CD14-positive monocyte (primary cell): ENCODE results near the gene OXSR1. TPM values are rescaled to one million over a fixed set of nuclear protein-coding genes. Genes with fewer than 3 reads are reported as not detected.
A peak's percentile ranks its signal among the peaks of the same experiment; 100 is the strongest.

ENCODE experiments used
- DNase-seq, 3 donors: peaks; one replicate each; pipeline ENCODE4 v3.0.0-alpha.2; 2011 to 2022
- H2AFZ ChIP-seq: 2 replicates; pipeline ENCODE4 v1.6.0; 2012; ENCODE audit warnings: mild to moderate bottlenecking, low read depth, low read length, inconsistent platforms; ENCODE audit not compliant: insufficient read depth, poor library complexity, severe bottlenecking
- H3K27ac ChIP-seq, 2 donors: 1 replicate in 1 of 2; 2 replicates in 1 of 2; pipeline ENCODE4 v1.5.1; 2012 to 2013; ENCODE audit warnings: low read length in 2 of 2, control low read depth in 1 of 2, inconsistent platforms in 1 of 2, low read depth in 1 of 2, mild to moderate bottlenecking in 1 of 2
- H3K27me3 ChIP-seq, 2 donors: one replicate each; pipeline versions ENCODE4 v1.6.0 to v1.6.1; 2011 to 2013; ENCODE audit warnings: low read length in 2 of 2; ENCODE audit not compliant: control insufficient read depth in 2 of 2, insufficient read depth in 2 of 2
- H3K36me3 ChIP-seq, 2 donors: replicated peaks in 1 of 2; 1 replicate in 1 of 2; 2 replicates in 1 of 2; pipeline versions ENCODE4 v1.5.1 to v1.6.1; 2012 to 2013; ENCODE audit warnings: low read length in 2 of 2, control low read depth in 1 of 2, inconsistent platforms in 1 of 2, mild to moderate bottlenecking in 1 of 2; ENCODE audit not compliant: insufficient read depth in 2 of 2, control insufficient read depth in 1 of 2
- H3K4me1 ChIP-seq, 2 donors: 1 replicate in 1 of 2; 2 replicates in 1 of 2; pipeline versions ENCODE4 v1.5.1 to v1.6.1; 2012 to 2013; ENCODE audit warnings: low read length in 2 of 2, control low read depth in 1 of 2, inconsistent platforms in 1 of 2, mild to moderate bottlenecking in 1 of 2, moderate library complexity in 1 of 2; ENCODE audit not compliant: insufficient read depth in 2 of 2, control insufficient read depth in 1 of 2
- H3K4me2 ChIP-seq: replicated peaks from 2 replicates; pipeline ENCODE3; 2012; ENCODE audit warnings: low read length, moderate library complexity, mild to moderate bottlenecking; ENCODE audit not compliant: poor library complexity, severe bottlenecking; ENCODE audit errors: extremely low read depth
- H3K4me3 ChIP-seq, 3 experiments: fragments of 200-600 bp in 1 of 3; sonication (generic) in 1 of 3; replicated peaks in 1 of 3; 1 replicate in 2 of 3; 2 replicates in 1 of 3; pipeline ENCODE4 v1.5.1; 2011 to 2013; ENCODE audit warnings: low read length in 3 of 3, mild to moderate bottlenecking in 3 of 3, control low read depth in 2 of 3, low read depth in 2 of 3, inconsistent platforms in 1 of 3, moderate library complexity in 1 of 3
- H3K79me2 ChIP-seq: 2 replicates; pipeline ENCODE4 v1.6.0; 2012; ENCODE audit warnings: mild to moderate bottlenecking, control low read depth, inconsistent platforms, low read length, moderate library complexity; ENCODE audit not compliant: insufficient read depth
- H3K9ac ChIP-seq: 2 replicates; pipeline ENCODE4 v1.6.0; 2017; ENCODE audit warnings: low read length, mild to moderate bottlenecking; ENCODE audit not compliant: insufficient read depth, poor library complexity, severe bottlenecking
- H3K9me3 ChIP-seq, 2 donors: replicated peaks in 1 of 2; 1 replicate in 1 of 2; 2 replicates in 1 of 2; pipeline versions ENCODE4 v1.5.1 to v1.6.1; 2012 to 2013; ENCODE audit warnings: low read length in 2 of 2, control low read depth in 1 of 2; ENCODE audit not compliant: control insufficient read depth in 1 of 2, insufficient read depth in 1 of 2
- H4K20me1 ChIP-seq: 2 replicates; pipeline ENCODE4 v1.6.0; 2012; ENCODE audit warnings: mild to moderate bottlenecking, low read length, control low read depth, moderate library complexity; ENCODE audit not compliant: insufficient read depth
- H3K27ac Mint-ChIP-seq, 7 donors: one replicate each; pipeline ENCODE4 v1.8.0; 2020; ENCODE audit warnings: mild to moderate bottlenecking in 7 of 7, mixed read lengths in 7 of 7, moderate library complexity in 6 of 7, inconsistent platforms in 2 of 7
- H3K27me3 Mint-ChIP-seq, 3 donors: one replicate each; pipeline ENCODE4 v1.8.0; 2021 to 2022; ENCODE audit warnings: low read depth in 3 of 3, mild to moderate bottlenecking in 3 of 3, mixed read lengths in 3 of 3, moderate library complexity in 3 of 3, inconsistent platforms in 1 of 3
- H3K36me3 Mint-ChIP-seq, 2 donors: one replicate each; pipeline ENCODE4 v1.8.0; 2020; ENCODE audit warnings: mixed read lengths in 2 of 2, inconsistent platforms in 1 of 2, mild to moderate bottlenecking in 1 of 2
- H3K4me1 Mint-ChIP-seq: one replicate; pipeline ENCODE4 v1.8.0; 2020; ENCODE audit warnings: mild to moderate bottlenecking, mixed read lengths
- H3K4me3 Mint-ChIP-seq, 2 donors: one replicate each; pipeline ENCODE4 v1.8.0; 2020; ENCODE audit warnings: mild to moderate bottlenecking in 2 of 2, mixed read lengths in 2 of 2, moderate library complexity in 1 of 2
- H3K9me3 Mint-ChIP-seq, 7 donors: one replicate each; pipeline ENCODE4 v1.8.0; 2020 to 2022; ENCODE audit warnings: mixed read lengths in 7 of 7, mild to moderate bottlenecking in 6 of 7, moderate library complexity in 6 of 7, inconsistent platforms in 2 of 7
- WGBS: methylation state at CpG from one replicate; pipeline ENCODE4 v1.1.5; 2013; ENCODE audit warnings: missing lambda C conversion rate; ENCODE audit not compliant: insufficient coverage; 5-methylcytosine and 5-hydroxymethylcytosine counted together
- intact Hi-C, 2 donors: fragments of 100-400 bp; cut with micrococcal nuclease; formaldehyde crosslinking; loops; one replicate each; pipeline versions ENCODE4 v1.15.0 to v1.15.1; 2023
- polyA plus RNA-seq, 3 donors: library from polyadenylated mRNA; depleted of rRNA in 1 of 3; unstranded in 2 of 3; stranded (reverse) in 1 of 3; fragments of 300-500 nt in 2 of 3; fragments of >200 nt in 1 of 3; fragmentation: Illumina TruSeq in 2 of 3; gene quantifications; 1 replicate in 2 of 3; 2 replicates in 1 of 3; pipeline ENCODE4 v1.2.3, GENCODE V29; 2012 to 2021
- TF ChIP-seq, protein P1 (sequence below): fragments of 200-600 bp; IDR thresholded peaks from one replicate; pipeline ENCODE4 v1.8.0; 2022; ENCODE audit warnings: antibody characterized with exemption, mild to moderate bottlenecking

OXSR1 gene
- polyA plus RNA-seq, 3 donors: 9.4 to 20.3 (median 12.3) TPM

DNA sequence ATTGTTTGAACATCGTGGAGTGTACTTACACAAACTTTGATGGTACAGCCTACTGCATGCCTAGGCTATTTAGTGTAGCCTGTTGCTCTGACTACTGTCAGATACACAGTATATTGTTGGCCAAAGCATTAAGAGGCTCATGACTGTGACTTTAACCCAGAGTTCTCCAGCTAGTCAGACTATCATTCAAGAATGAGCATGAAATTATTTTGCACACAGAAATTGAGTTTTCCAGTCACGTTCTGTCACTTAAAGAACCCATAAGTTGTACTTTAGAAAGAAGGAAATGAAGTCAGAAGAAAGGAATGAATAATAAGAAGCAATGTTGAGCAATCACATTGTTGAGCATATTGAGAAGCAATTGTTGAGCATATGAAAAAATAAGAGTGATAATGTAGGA is 62.7 kb downstream of the OXSR1 start:
- Histone ChIP-seq H3K79me2 (peaks cover 5% of the 10 kb centered on the region), H4K20me1 (no peaks in the 10 kb centered on the region), H2AFZ (no peak overlapping the region), H3K4me1 (peaks cover 17 to 21% of the 10 kb centered on the region in 2 donors), H3K27me3 (no peaks in the 10 kb centered on the region), H3K9me3 (no peaks in the 10 kb centered on the region), H3K4me2 (peak overlapping the region; percentile 33), H3K36me3 (peaks cover 32 to 64% of the 10 kb centered on the region in 2 donors), H3K4me3 (peak overlapping the region in 1 of 3 experiments; percentile 8), H3K9ac (no peak overlapping the region), H3K27ac (peak overlapping the region in 1 of 2 donors; percentile 73)
- intact Hi-C loops: loop anchor here in 1 of 2 donors (10.0 kb wide), 1 partner anchor 93 kb away; the partner anchor contains the start of genes ACAA1 and MYD88
- DNase-seq: peak; percentile 7 to 52 (median 24)
- peak overlapping the region in 1 of 2 donors; percentile 39 for H3K4me3 Mint-ChIP-seq
- H3K36me3 Mint-ChIP-seq: peaks cover 66 to 71% of the 10 kb centered on the region in 2 donors
- peaks cover 30% of the 10 kb centered on the region for H3K4me1 Mint-ChIP-seq
- no CpG with 5 or more reads among the region's 2 CpGs for WGBS
- H3K27me3 Mint-ChIP-seq: no peaks in the 10 kb centered on the region
- TF ChIP-seq, protein P1, sequence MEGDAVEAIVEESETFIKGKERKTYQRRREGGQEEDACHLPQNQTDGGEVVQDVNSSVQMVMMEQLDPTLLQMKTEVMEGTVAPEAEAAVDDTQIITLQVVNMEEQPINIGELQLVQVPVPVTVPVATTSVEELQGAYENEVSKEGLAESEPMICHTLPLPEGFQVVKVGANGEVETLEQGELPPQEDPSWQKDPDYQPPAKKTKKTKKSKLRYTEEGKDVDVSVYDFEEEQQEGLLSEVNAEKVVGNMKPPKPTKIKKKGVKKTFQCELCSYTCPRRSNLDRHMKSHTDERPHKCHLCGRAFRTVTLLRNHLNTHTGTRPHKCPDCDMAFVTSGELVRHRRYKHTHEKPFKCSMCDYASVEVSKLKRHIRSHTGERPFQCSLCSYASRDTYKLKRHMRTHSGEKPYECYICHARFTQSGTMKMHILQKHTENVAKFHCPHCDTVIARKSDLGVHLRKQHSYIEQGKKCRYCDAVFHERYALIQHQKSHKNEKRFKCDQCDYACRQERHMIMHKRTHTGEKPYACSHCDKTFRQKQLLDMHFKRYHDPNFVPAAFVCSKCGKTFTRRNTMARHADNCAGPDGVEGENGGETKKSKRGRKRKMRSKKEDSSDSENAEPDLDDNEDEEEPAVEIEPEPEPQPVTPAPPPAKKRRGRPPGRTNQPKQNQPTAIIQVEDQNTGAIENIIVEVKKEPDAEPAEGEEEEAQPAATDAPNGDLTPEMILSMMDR: no peak
- H3K9me3 Mint-ChIP-seq: no peaks in the 10 kb centered on the region
- H3K27ac Mint-ChIP-seq: peak overlapping the region; percentile 41 to 81 (median 61)

DNA sequence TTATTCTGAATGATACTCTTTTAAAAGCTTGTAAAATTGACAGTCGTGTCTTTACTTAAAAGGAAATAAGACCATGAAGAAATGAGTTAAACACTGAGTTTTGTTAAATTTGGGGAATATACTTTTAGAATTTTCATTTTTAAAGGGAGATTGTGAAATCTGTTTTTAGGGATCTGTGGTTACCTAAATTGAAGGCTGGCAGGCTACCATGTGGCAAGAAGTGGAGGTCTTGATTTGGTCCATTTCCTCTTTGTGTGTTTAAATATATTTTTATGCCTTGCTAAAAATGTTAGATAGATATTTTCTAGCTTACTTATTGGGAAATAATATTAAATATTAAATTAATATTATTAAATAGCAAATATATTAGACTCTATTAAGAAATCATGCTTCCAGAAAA is 63.7 kb downstream of the OXSR1 start:
- Histone ChIP-seq H3K79me2 (peaks cover 5% of the 10 kb centered on the region), H3K27me3 (no peaks in the 10 kb centered on the region), H3K27ac (peak overlapping the region in 1 of 2 donors; percentile 73), H3K9me3 (no peaks in the 10 kb centered on the region), H4K20me1 (no peaks in the 10 kb centered on the region), H3K9ac (no peak overlapping the region), H3K4me2 (peak overlapping the region; percentile 33), H3K4me1 (peaks cover 17 to 21% of the 10 kb centered on the region in 2 donors), H3K4me3 (no peak overlapping the region), H2AFZ (no peak overlapping the region), H3K36me3 (peaks cover 26 to 64% of the 10 kb centered on the region in 2 donors)
- intact Hi-C loops: loop anchor here in 1 of 2 donors (10.0 kb wide), 1 partner anchor 94 kb away; the partner anchor contains the start of genes ACAA1 and MYD88
- no CpG with 5 or more reads among the region's 1 CpG for whole genome bisulfite sequencing
- peaks cover 30% of the 10 kb centered on the region for H3K4me1 Mint-ChIP-seq
- DNase-seq: peak in 2 of 3 donors; percentile 16 to 24
- H3K4me3 Mint-ChIP-seq: no peak overlapping the region
- no peaks in the 10 kb centered on the region for H3K27me3 Mint-ChIP-seq
- TF ChIP-seq, protein P1: no peak
- H3K9me3 Mint-ChIP-seq: no peaks in the 10 kb centered on the region
- peaks cover 68 to 71% of the 10 kb centered on the region in 2 donors for H3K36me3 Mint-ChIP-seq
- H3K27ac Mint-ChIP-seq: peak overlapping the region in 3 of 7 donors; percentile 2 to 81 (median 27)
